Common myeloid progenitor, CD34-positive (primary cell): ENCODE measurements around the gene TSFM.

ENCODE experiments used
- CTCF ChIA-PET: fragments of 350-600 bp; sonication (Branson Sonifier 250); formaldehyde crosslinking; loops from one replicate; lab custom pipeline; 2021; ENCODE audit warnings: antibody characterized with exemption; lab: Charles Lee
- POLR2A ChIA-PET: fragments of 350-600 bp; sonication (Branson Sonifier 250); formaldehyde crosslinking; loops from one replicate; lab custom pipeline; 2021; ENCODE audit warnings: antibody characterized with exemption; lab: Charles Lee
- DNase-seq, 3 donors: peaks; one replicate each; pipeline versions ENCODE4 v3.0.0 to v3.0.0-alpha.2; 2013
- H3K27ac ChIP-seq, 2 experiments: 1 replicate in 1 of 2; 2 replicates in 1 of 2; pipeline ENCODE4 v1.7.0; 2013; ENCODE audit warnings: inconsistent platforms in 2 of 2, low read length in 2 of 2, mild to moderate bottlenecking in 2 of 2, low read depth in 1 of 2, moderate library complexity in 1 of 2; ENCODE audit not compliant: severe bottlenecking in 2 of 2, insufficient read depth in 1 of 2, poor library complexity in 1 of 2
- H3K27me3 ChIP-seq, 5 experiments: replicated peaks in 2 of 5; 1 replicate in 3 of 5; 2 replicates in 2 of 5; pipeline versions ENCODE4 v1.6.1 to v1.7.0; 2013; ENCODE audit warnings: low read length in 4 of 5, mild to moderate bottlenecking in 2 of 5, moderate library complexity in 2 of 5, inconsistent platforms in 1 of 5; ENCODE audit not compliant: insufficient read depth in 5 of 5, control insufficient read depth in 4 of 5
- H3K36me3 ChIP-seq, 4 experiments: 1 replicate in 2 of 4; 2 replicates in 2 of 4; pipeline versions ENCODE4 v1.6.1 to v1.7.0; 2013; ENCODE audit warnings: low read length in 3 of 4, control low read depth in 1 of 4, mild to moderate bottlenecking in 1 of 4; ENCODE audit not compliant: control insufficient read depth in 4 of 4, insufficient read depth in 4 of 4
- H3K4me1 ChIP-seq, 4 experiments: 1 replicate in 3 of 4; 2 replicates in 1 of 4; pipeline versions ENCODE4 v1.6.1 to v1.7.1; 2013; ENCODE audit warnings: low read length in 3 of 4, mild to moderate bottlenecking in 3 of 4, control low read depth in 1 of 4, inconsistent platforms in 1 of 4, moderate library complexity in 1 of 4; ENCODE audit not compliant: control insufficient read depth in 4 of 4, insufficient read depth in 4 of 4; ENCODE audit errors: control extremely low read depth in 1 of 4
- H3K4me3 ChIP-seq, 7 experiments: 1 replicate in 4 of 7; 2 replicates in 3 of 7; pipeline versions ENCODE4 v1.5.1 to v1.7.0; 2013; ENCODE audit warnings: mild to moderate bottlenecking in 7 of 7, low read length in 6 of 7, moderate library complexity in 6 of 7, inconsistent platforms in 2 of 7, low read depth in 2 of 7, control low read depth in 1 of 7; ENCODE audit not compliant: insufficient read depth in 4 of 7, control insufficient read depth in 1 of 7; ENCODE audit errors: extremely low read depth in 1 of 7
- H3K9me3 ChIP-seq, 5 experiments: 1 replicate in 4 of 5; 2 replicates in 1 of 5; pipeline versions ENCODE4 v1.6.1 to v1.7.1; 2013; ENCODE audit warnings: low read length in 4 of 5, mild to moderate bottlenecking in 2 of 5, inconsistent platforms in 1 of 5, low read depth in 1 of 5, moderate library complexity in 1 of 5; ENCODE audit not compliant: control insufficient read depth in 4 of 5, insufficient read depth in 2 of 5; ENCODE audit errors: control extremely low read depth in 1 of 5
- WGBS: methylation state at CpG from one replicate; pipeline ENCODE4 v1.1.5; 2013; ENCODE audit not compliant: insufficient coverage; 5-methylcytosine and 5-hydroxymethylcytosine counted together

TSFM gene

GRCh38 chr12:57753756-57754337 is 28.7 kb upstream of the TSFM start:
- Histone ChIP-seq H3K27ac (peak overlapping the region in 1 of 2 experiments; percentile 81), H3K9me3 (no peaks in the 10 kb centered on the region), H3K4me3 (peak overlapping the region in 4 of 7 experiments; percentile 63 to 84 (median 82)), H3K27me3 (peaks cover 0 to 4% (median 0%) of the 10 kb centered on the region in 5 experiments), H3K36me3 (peaks cover 2 to 29% (median 23%) of the 10 kb centered on the region in 4 experiments), H3K4me1 (peaks cover 18 to 53% (median 48%) of the 10 kb centered on the region in 4 experiments)
- 82% methylated on average over 1 of the region's 1 CpG for WGBS
- ChIA-PET CTCF (interaction anchor here (1.2 kb wide), 1 partner anchor 9 kb away, joined by 3 read pairs; the partner anchor contains the start of gene TSPAN31), POLR2A (interaction anchor here (1.9 kb wide), 1 partner anchor 18 kb away, joined by 6 read pairs; the partner anchor contains the start of genes EEF1AKMT3 and METTL1)
- no peak for DNase-seq

GRCh38 chr12:57754411-57755193 is 28.0 kb upstream of the TSFM start, which contains the start of gene MARCHF9:
Gene MARCHF9 (plus strand): TSS chr12:57755103. CDS start chr12:57755529, 426 bp downstream.
- Histone ChIP-seq H3K9me3 (no peaks in the 10 kb centered on the region), H3K27me3 (peaks cover 0 to 4% (median 0%) of the 10 kb centered on the region in 5 experiments), H3K27ac (peak within 1 kb of the TSS in 1 of 2 experiments; percentile 49), H3K36me3 (peaks cover 2 to 26% (median 17%) of the 10 kb centered on the region in 4 experiments), H3K4me1 (peaks cover 18 to 53% (median 48%) of the 10 kb centered on the region in 4 experiments), H3K4me3 (peak within 1 kb of the TSS; percentile 59 to 84 (median 74))
- 0% methylated on average over 16 of the region's 41 CpGs for WGBS
- DNase-seq, result peak; percentile 61 to 77 (median 70)
- POLR2A ChIA-PET, result interaction anchor here (1.9 kb wide), 1 partner anchor 18 kb away, joined by 6 read pairs; the partner anchor contains the start of genes EEF1AKMT3 and METTL1
- CTCF ChIA-PET, result interaction anchor here (1.2 to 3.0 kb wide), 2 partner anchors 10 to 12 kb away, joined by 3 to 43 read pairs; partner anchors contain the start of genes CYP27B1 and TSPAN31

- DNase-seq, result no peak
- ChIA-PET CTCF (interaction anchor here (3.0 kb wide), 1 partner anchor 11 kb away, joined by 43 read pairs; the partner anchor contains the start of gene CYP27B1), POLR2A (interaction anchor here (1.9 kb wide), 1 partner anchor 17 kb away, joined by 6 read pairs; the partner anchor contains the start of genes EEF1AKMT3 and METTL1)
- no peak overlapping the region for H3K27ac ChIP-seq
- peaks cover 0 to 4% (median 0%) of the 10 kb centered on the region in 5 experiments for H3K27me3 ChIP-seq
- peaks cover 2 to 22% (median 16%) of the 10 kb centered on the region in 4 experiments for H3K36me3 ChIP-seq
- peaks cover 18 to 53% (median 48%) of the 10 kb centered on the region in 4 experiments for H3K4me1 ChIP-seq
- peak overlapping the region; percentile 43 to 84 (median 68) for H3K4me3 ChIP-seq
- WGBS, result 0% methylated on average over 6 of the region's 34 CpGs
- H3K9me3 ChIP-seq, result no peaks in the 10 kb centered on the region
Measured at GRCh38 chr12:57755194-57755453, 27.5 kb upstream of the TSFM start.

- DNase-seq, result no peak
- H3K27me3 ChIP-seq, result peaks cover 0 to 4% (median 0%) of the 10 kb centered on the region in 5 experiments
- 0% methylated on average over 57 of the region's 76 CpGs for WGBS
- no peaks in the 10 kb centered on the region for H3K9me3 ChIP-seq
- peak overlapping the region; percentile 59 to 83 (median 68) for H3K4me3 ChIP-seq
- H3K4me1 ChIP-seq, result peaks cover 17 to 48% (median 46%) of the 10 kb centered on the region in 4 experiments
- ChIA-PET CTCF (interaction anchor here (1.0 to 3.0 kb wide), 17 partner anchors 10 to 270 kb away, joined by 3 to 43 read pairs (median 4); partner anchors contain the start of genes CYP27B1, TSFM and TSPAN31), POLR2A (interaction anchor here (0.9 to 1.9 kb wide), 2 partner anchors 17 to 79 kb away, joined by 3 to 6 read pairs; partner anchors contain the start of genes EEF1AKMT3 and METTL1)
- peak overlapping the region in 1 of 2 experiments; percentile 49 for H3K27ac ChIP-seq
- peaks cover 0 to 16% (median 11%) of the 10 kb centered on the region in 4 experiments for H3K36me3 ChIP-seq
Measured at GRCh38 chr12:57755454-57756372, 26.9 kb upstream of the TSFM start.

- H3K4me1 ChIP-seq, result peaks cover 13 to 39% (median 36%) of the 10 kb centered on the region in 4 experiments
- DNase-seq, result peak; percentile 69 to 81 (median 77)
- POLR2A ChIA-PET, result interaction anchor here (0.9 to 1.0 kb wide), 3 partner anchors 15 to 78 kb away, joined by 3 read pairs; partner anchors contain the start of genes EEF1AKMT3 and METTL1
Measured at GRCh38 chr12:57756406-57757341, 25.9 kb upstream of the TSFM start.

More at GRCh38 chr12:57756406-57757341, 25.9 kb upstream of the TSFM start:
- CTCF ChIA-PET, result interaction anchor here (0.7 to 3.0 kb wide), 24 partner anchors 9 to 271 kb away, joined by 3 to 43 read pairs (median 4); partner anchors contain the start of genes CYP27B1, TSFM and TSPAN31
- H3K4me3 ChIP-seq, result peak overlapping the region in 6 of 7 experiments; percentile 59 to 83 (median 71)
- WGBS, result 32% methylated on average over 16 of the region's 22 CpGs
- H3K27me3 ChIP-seq, result peaks cover 0 to 5% (median 0%) of the 10 kb centered on the region in 5 experiments
- H3K9me3 ChIP-seq, result no peaks in the 10 kb centered on the region
- peaks cover 0 to 16% (median 7%) of the 10 kb centered on the region in 4 experiments for H3K36me3 ChIP-seq
- H3K27ac ChIP-seq, result no peak overlapping the region
